GM18868 (cell line): ENCODE measurements around the gene HMOX1.
"Not testable (repeated sequence)": the region's sequence is repeated elsewhere in the genome, so short reads cannot be mapped to it uniquely, and the experiment has no call there.

Experiments used
- ATAC-seq: cut with Tn5 transposase; IDR thresholded peaks from one replicate; pipeline ENCODE4 v1.9.1; 2021; ENCODE audit warnings: mild to moderate bottlenecking, moderate library complexity; ENCODE audit not compliant: unreplicated experiment

Gene HMOX1

GRCh38 chr22:35378621-35379020 lies 2.3 kb upstream of the HMOX1 start:
- ATAC-seq: no peak

- no peak for ATAC-seq
These were observed 1.5 kb upstream of the HMOX1 start for GRCh38 chr22:35379146-35379993.

GRCh38 chr22:35380013-35380412 lies 883 bp upstream of the HMOX1 start:
- ATAC-seq: no peak

GRCh38 chr22:35381424-35382009 lies 621 bp downstream of the HMOX1 start:
- ATAC-seq: no peak

GRCh38 chr22:35383679-35384071 lies 2.8 kb downstream of the HMOX1 start:
- no peak for ATAC-seq

- no peak for ATAC-seq
These were observed 3.6 kb downstream of the HMOX1 start for GRCh38 chr22:35384527-35384926.

- ATAC-seq: no peak
These were observed 4.2 kb downstream of the HMOX1 start for GRCh38 chr22:35384975-35385588.

- no peak for ATAC-seq
These were observed 5.9 kb downstream of the HMOX1 start for GRCh38 chr22:35386670-35387288.

- ATAC-seq: no peak
These were observed 10.0 kb downstream of the HMOX1 start for GRCh38 chr22:35390933-35391332.

DNA sequence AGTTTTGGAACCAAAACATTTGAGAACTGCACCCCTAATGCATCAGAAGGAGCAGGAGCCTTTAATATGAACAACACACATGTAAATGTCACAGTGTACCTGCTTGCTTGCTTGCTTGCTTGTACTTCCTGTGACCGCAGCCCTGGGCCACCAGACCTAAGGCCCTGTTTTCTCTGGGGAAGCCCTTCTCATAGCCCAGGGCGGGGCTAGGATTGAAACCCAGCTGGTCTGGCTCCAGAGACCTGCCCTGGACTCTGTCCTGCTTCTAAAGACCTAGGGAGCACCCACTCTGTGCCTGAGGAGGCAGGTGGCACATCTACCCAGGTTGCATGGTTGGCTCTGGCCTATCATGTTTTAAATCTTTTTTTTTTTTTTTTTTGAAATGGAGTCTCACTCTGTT lies 11.5 kb downstream of the HMOX1 start:
- no peak for ATAC-seq

DNA sequence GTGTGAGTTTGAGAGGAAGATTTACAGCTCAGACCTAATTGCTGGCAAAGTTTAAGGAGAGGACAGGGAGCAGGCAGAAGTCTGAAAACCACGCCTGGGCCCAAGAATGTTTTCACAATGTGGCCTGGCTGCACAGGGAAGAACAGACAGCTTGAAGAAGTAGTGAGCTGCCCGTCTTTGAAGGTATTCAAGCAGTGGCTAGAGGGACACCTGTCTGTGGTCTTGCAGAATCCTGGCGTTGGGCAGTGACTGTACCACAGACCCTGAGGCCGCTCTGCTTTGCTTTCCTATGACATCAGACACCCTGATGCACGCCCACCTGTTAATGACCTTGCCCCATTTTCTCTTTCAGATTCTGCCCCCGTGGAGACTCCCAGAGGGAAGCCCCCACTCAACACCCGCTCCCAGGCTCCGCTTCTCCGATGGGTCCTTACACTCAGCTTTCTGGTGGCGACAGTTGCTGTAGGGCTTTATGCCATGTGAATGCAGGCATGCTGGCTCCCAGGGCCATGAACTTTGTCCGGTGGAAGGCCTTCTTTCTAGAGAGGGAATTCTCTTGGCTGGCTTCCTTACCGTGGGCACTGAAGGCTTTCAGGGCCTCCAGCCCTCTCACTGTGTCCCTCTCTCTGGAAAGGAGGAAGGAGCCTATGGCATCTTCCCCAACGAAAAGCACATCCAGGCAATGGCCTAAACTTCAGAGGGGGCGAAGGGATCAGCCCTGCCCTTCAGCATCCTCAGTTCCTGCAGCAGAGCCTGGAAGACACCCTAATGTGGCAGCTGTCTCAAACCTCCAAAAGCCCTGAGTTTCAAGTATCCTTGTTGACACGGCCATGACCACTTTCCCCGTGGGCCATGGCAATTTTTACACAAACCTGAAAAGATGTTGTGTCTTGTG lies 12.5 kb downstream of the HMOX1 start:
- no peak for ATAC-seq

- no peak for ATAC-seq
These were observed 13.1 kb downstream of the HMOX1 start for GRCh38 chr22:35394011-35394312.

- no peak for ATAC-seq
These were observed 14.1 kb downstream of the HMOX1 start for GRCh38 chr22:35394810-35395563.

DNA sequence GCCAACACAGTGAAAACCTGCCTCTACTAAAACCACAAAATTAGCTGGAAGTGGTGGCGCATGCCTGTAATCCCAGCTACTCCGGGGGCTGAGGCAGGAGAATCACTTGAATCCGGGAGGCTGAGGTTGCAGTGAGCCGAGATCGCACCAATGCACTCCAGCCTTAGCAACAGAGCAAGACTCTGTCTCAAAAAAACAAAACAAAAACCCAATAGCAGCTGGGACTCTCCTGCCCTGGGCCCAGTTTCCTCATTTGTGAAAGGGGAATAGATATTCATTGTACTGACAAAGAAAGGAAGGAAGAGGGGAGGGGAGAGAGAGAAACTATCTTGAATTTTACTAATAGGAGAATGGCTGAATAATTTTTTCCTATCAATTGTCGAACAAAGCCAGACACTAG lies 15.7 kb downstream of the HMOX1 start:
- not testable (repeated sequence) for ATAC-seq

DNA sequence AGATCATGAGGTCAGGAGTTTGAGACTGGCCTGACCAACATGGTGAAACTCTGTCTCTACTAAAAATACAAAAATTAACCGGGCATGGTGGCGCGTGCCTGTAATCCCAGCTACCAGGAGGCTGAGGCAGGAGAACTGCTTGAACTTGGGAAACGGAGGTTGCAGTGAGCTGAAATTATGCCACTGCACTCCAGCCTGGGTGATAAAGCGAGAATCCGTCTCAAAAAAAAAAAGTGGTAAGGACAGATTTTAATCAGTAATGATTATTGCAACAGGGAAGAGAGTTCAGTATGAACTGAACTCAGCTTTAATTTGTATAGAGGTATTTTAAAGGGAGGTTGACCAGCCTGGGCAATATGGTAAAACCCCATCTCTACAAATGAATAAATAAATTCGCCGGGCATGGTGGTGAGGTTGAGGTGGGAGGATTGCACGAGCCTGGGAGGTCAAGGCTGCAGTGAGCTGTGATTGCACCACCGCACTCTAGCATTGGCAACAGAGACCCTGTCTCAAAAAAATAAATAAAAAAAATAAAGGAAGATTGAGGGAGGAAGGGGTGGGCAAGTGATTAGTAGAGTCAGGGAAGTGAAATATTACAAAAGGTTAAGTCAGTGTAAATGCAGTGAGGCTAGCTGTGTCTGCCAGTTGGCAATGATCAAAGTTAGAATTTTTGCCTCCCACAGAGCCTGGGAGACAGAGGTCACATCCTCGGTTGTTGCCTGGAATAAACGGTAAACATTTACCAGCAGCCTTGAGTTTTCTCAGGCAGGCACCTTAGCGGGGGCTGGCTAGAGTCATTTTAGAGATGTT lies 16.4 kb downstream of the HMOX1 start:
- ATAC-seq: no peak

- ATAC-seq: no peak
These were observed 17.7 kb downstream of the HMOX1 start for GRCh38 chr22:35398591-35398973.

DNA sequence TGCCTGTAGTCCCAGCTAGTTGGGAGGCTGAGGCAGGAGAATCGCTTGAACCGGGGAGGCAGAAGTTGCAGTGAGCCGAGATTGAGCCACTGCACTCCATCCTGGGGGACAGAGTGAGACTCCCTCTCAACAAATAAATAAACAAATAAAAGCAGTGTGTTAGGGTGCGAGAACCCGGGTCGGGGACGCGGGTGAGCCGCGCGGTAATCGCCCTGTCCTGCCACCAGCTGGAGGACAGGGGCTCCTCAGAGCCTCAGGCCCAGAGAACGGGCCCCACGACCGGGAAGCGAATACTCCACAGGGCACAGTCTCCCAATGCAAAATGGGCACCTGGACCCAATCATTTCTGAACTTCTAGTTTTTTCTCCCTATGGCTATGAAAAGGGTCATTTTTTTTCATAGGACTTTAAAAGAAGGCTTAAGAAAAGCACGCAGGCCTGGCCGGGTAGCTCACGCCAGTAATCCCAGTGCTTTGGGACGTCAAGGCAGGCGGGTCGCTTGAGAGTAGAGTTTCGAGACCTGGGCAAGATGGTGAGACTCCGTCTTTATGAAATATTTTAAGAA lies 18.3 kb downstream of the HMOX1 start:
- no peak for ATAC-seq

- ATAC-seq: peak; percentile 98
These were observed 19.0 kb downstream of the HMOX1 start, which contains the start of gene MCM5 for GRCh38 chr22:35399678-35400500. Gene MCM5, plus strand, starts transcription at chr22:35400140. Its CDS starts 299 bp downstream, at chr22:35400439.
